ENCODE data around the gene BANF1. TPM values are rescaled to one million over a fixed set of nuclear protein-coding genes. Genes with fewer than 3 reads are reported as not detected.

BANF1 gene
- total RNA-seq, 4 donors from 2014 or later, result 27.9 to 79.7 (median 34.0) TPM

- DNase-seq, result no peak
- Histone ChIP-seq H3K36me3 (no peaks in the 10 kb centered on the region), H3K4me1 (peaks cover 0 to 4% (median 0%) of the 10 kb centered on the region in 4 donors), H3K27me3 (no peaks in the 10 kb centered on the region), H3K9me3 (no peaks in the 10 kb centered on the region), H3K27ac (no peak overlapping the region), H3K4me3 (no peak overlapping the region)
- 81% methylated on average over 9 of the region's 9 CpGs; no CpG with 5 or more reads in 1 of the 2 donors for WGBS, 2 donors (ENCODE audit: low coverage in 1 of 2)
- in situ Hi-C loops (cut with MboI; ENCODE audit: low pct_ligation_motif_present in 1 of 4, low pct_unique_long_range_greater_than_20kb in 1 of 4, low sequenced_read_pairs in 3 of 4), result loop anchor here (10.0 to 25.0 kb wide), 4 partner anchors 100 to 300 kb away; partner anchors contain the start of genes FIBP (in 3 of the 4), CCDC85B (in 2 of the 4), CTSW (in 2 of the 4) and KAT5 (in 2 of the 4)
- intact Hi-C loops (cut with DNase I; ENCODE audit: low total_unique reads), result loop anchor here (10.0 kb wide), 1 partner anchor 283 kb away; no protein-coding TSS in a partner anchor
- TF ChIP-seq POLR2AphosphoS5 (IDR thresholded peaks at IDR 0.05), result no peak
- TF ChIP-seq, protein P1, sequence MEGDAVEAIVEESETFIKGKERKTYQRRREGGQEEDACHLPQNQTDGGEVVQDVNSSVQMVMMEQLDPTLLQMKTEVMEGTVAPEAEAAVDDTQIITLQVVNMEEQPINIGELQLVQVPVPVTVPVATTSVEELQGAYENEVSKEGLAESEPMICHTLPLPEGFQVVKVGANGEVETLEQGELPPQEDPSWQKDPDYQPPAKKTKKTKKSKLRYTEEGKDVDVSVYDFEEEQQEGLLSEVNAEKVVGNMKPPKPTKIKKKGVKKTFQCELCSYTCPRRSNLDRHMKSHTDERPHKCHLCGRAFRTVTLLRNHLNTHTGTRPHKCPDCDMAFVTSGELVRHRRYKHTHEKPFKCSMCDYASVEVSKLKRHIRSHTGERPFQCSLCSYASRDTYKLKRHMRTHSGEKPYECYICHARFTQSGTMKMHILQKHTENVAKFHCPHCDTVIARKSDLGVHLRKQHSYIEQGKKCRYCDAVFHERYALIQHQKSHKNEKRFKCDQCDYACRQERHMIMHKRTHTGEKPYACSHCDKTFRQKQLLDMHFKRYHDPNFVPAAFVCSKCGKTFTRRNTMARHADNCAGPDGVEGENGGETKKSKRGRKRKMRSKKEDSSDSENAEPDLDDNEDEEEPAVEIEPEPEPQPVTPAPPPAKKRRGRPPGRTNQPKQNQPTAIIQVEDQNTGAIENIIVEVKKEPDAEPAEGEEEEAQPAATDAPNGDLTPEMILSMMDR (IDR thresholded peaks at IDR 0.05), result no peak
- no peak for TF ChIP-seq EP300 (IDR thresholded peaks at IDR 0.05; ENCODE audit: low read depth)
Measured at GRCh38 chr11:65987336-65987735, 15.0 kb upstream of the BANF1 start.

GRCh38 chr11:65988791-65989592, 13.3 kb upstream of the BANF1 start:
- Histone ChIP-seq H3K9me3 (no peaks in the 10 kb centered on the region), H3K36me3 (no peaks in the 10 kb centered on the region), H3K4me3 (no peak overlapping the region), H3K27ac (peak overlapping the region in 2 of 4 donors; percentile 5 to 14), H3K4me1 (peaks cover 0 to 4% (median 0%) of the 10 kb centered on the region in 4 donors), H3K27me3 (no peaks in the 10 kb centered on the region)
- intact Hi-C loops (cut with DNase I; ENCODE audit: low total_unique reads) (loop anchor here (10.0 kb wide), 1 partner anchor 284 kb away; no protein-coding TSS in a partner anchor), in situ Hi-C loops (cut with MboI; ENCODE audit: low pct_ligation_motif_present in 1 of 4, low pct_unique_long_range_greater_than_20kb in 1 of 4, low sequenced_read_pairs in 3 of 4) (loop anchor here (10.0 to 25.0 kb wide), 4 partner anchors 102 to 302 kb away; partner anchors contain the start of genes FIBP (in 3 of the 4), CCDC85B (in 2 of the 4), CTSW (in 2 of the 4) and KAT5 (in 2 of the 4))
- TF ChIP-seq POLR2AphosphoS5 (IDR thresholded peaks at IDR 0.05) (peak in 2 of 3 donors; percentile 46 to 60), POLR2A (IDR thresholded peaks at IDR 0.05) (no peak), EP300 (IDR thresholded peaks at IDR 0.05; ENCODE audit: low read depth) (no peak)
- TF ChIP-seq, protein P1 (IDR thresholded peaks at IDR 0.05), result peak; percentile 86 to 99 (median 88)
- peak; percentile 94 for DNase-seq
- WGBS, 2 donors (ENCODE audit: low coverage in 1 of 2), result 15 to 36% methylated on average over 5 to 10 of the region's 10 CpGs

- WGBS, 2 donors (ENCODE audit: low coverage in 1 of 2), result 82 to 84% methylated on average over 5 of the region's 5 CpGs
- DNase-seq, result no peak
- in situ Hi-C loops (cut with MboI; ENCODE audit: low pct_ligation_motif_present in 1 of 4, low pct_unique_long_range_greater_than_20kb in 1 of 4, low sequenced_read_pairs in 3 of 4) (loop anchor here (10.0 to 25.0 kb wide), 4 partner anchors 105 to 305 kb away; partner anchors contain the start of genes CTSW (in 3 of the 4), CCDC85B (in 2 of the 4), FIBP (in 2 of the 4) and KAT5 (in 2 of the 4)), intact Hi-C loops (cut with DNase I; ENCODE audit: low total_unique reads) (loop anchor here (5.0 kb wide), 1 partner anchor 110 kb away; no protein-coding TSS in a partner anchor)
- Histone ChIP-seq H3K4me3 (no peak overlapping the region), H3K36me3 (no peaks in the 10 kb centered on the region), H3K27me3 (no peaks in the 10 kb centered on the region), H3K27ac (no peak overlapping the region), H3K4me1 (peaks cover 0 to 12% (median 0%) of the 10 kb centered on the region in 4 donors), H3K9me3 (no peaks in the 10 kb centered on the region)
- no peak for TF ChIP-seq POLR2A (IDR thresholded peaks at IDR 0.05)
- TF ChIP-seq EP300 (IDR thresholded peaks at IDR 0.05; ENCODE audit: low read depth), result no peak
- no peak for TF ChIP-seq POLR2AphosphoS5 (IDR thresholded peaks at IDR 0.05)
- TF ChIP-seq, protein P1 (IDR thresholded peaks at IDR 0.05), result no peak
Measured at GRCh38 chr11:65992056-65992455, 10.2 kb upstream of the BANF1 start.

DNA sequence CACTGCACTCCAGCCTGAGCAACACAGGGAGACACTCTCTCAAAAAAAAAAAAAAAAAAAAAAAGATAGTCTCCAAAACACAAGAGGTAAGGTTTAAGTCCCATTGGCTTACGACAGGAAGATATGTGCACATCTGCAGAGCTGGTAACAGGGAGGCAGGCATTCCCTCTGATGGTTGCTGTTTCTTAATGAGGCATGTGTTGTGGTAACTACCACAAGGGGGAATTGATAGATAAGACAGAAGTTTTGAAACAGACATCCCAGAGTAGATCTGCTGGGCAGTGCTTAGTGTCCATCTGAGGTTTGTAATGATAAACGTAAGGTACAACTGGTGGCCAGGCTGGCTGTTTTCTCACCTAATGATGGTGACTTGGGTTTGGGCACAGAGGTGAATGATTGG, 5.0 kb upstream of the BANF1 start:
- intact Hi-C loops (cut with DNase I; ENCODE audit: low total_unique reads) (no loop called here), in situ Hi-C loops (cut with MboI; ENCODE audit: low pct_ligation_motif_present in 1 of 4, low pct_unique_long_range_greater_than_20kb in 1 of 4, low sequenced_read_pairs in 3 of 4) (loop anchor here (10.0 to 25.0 kb wide), 4 partner anchors 110 to 310 kb away; partner anchors contain the start of genes CTSW (in 3 of the 4), CCDC85B (in 2 of the 4), FIBP (in 2 of the 4) and KAT5 (in 2 of the 4))
- no peak for TF ChIP-seq EP300 (IDR thresholded peaks at IDR 0.05; ENCODE audit: low read depth)
- TF ChIP-seq POLR2A (IDR thresholded peaks at IDR 0.05), result no peak
- H3K36me3 ChIP-seq, result peaks cover 0 to 24% (median 12%) of the 10 kb centered on the region in 4 donors
- no peaks in the 10 kb centered on the region for H3K27me3 ChIP-seq
- no peak overlapping the region for H3K4me3 ChIP-seq
- peaks cover 3 to 23% (median 10%) of the 10 kb centered on the region in 4 donors for H3K4me1 ChIP-seq
- H3K9me3 ChIP-seq, result no peaks in the 10 kb centered on the region
- WGBS, 2 donors (ENCODE audit: low coverage in 1 of 2), result 74 to 83% methylated on average over 1 to 2 of the region's 2 CpGs
- H3K27ac ChIP-seq, result no peak overlapping the region
- DNase-seq, result no peak
